ENCODE measurements around the gene TOM1L1. TPM values are rescaled to one million over a fixed set of nuclear protein-coding genes. Genes with fewer than 3 reads are reported as not detected.

The TOM1L1 gene
- total RNA-seq, 1 experiment from 2014 or later: 44.6 TPM

DNA sequence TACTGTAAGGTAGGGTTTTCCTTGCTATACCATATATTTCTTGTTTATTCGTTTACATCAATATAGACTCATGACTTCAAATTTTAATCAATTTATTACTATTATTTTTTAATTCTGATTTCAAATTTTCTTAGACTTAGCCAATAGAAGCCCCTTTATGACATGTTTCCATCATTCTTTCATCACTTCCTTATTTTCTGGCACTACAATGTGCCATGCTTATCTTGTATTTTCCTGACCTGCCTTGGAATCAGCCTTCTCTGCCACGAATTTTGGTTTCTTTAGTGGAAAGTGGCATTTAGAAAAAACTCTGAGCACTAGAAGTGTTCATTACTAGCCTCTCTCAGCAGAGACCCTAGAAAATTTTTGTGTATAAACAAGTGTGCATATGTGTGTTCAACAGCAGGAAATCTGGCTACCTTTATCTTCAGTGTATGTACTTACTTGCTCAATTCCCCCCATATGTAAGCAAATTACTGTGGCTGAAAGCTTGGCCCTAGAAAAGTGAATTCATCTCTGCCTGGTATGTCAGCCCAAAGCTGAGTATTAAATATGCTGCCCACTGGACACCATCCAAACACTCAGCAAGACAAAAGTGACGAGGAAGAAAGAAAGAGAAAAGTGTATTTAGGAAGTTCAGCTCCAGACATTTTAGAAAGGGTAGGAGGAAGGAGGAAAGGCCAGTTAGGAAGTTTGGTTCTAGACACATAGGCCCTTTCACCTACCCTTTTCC, 71.9 kb downstream of the TOM1L1 start:
- Histone ChIP-seq H4K5ac (ENCODE audit: insufficient read length, low read depth, low read length) (no peak overlapping the region), H3K56ac (ENCODE audit: insufficient read length, low read depth, low read length) (no peak overlapping the region), H3K79me1 (ENCODE audit: insufficient read depth, low read depth, low read length, poor library complexity, severe bottlenecking) (no peaks in the 10 kb centered on the region), H3K4me1 (ENCODE audit: insufficient read depth, low read length) (no peaks in the 10 kb centered on the region), H3K9me3 (ENCODE audit: control insufficient read depth, low read depth, low read length) (no peaks in the 10 kb centered on the region), H3T11ph (ENCODE audit: low read length) (no peak overlapping the region), H2AK5ac (ENCODE audit: insufficient read length, low read length) (no peak overlapping the region), H2BK15ac (ENCODE audit: low read depth, low read length) (no peak overlapping the region), H3K79me2 (ENCODE audit: insufficient read depth, low read length) (peaks cover 10% of the 10 kb centered on the region; the same call in 1 of the 2 replicates), H4K91ac (ENCODE audit: insufficient read length, low read depth, low read length) (no peak overlapping the region), H3K18ac (ENCODE audit: insufficient read length, low read depth, low read length) (no peak overlapping the region), H2BK20ac (ENCODE audit: low read depth, low read length, poor library complexity, severe bottlenecking) (no peak overlapping the region), H2BK5ac (ENCODE audit: insufficient read length, low read length) (no peak overlapping the region), H3K4ac (ENCODE audit: low read depth, low read length) (no peak overlapping the region), H4K20me1 (ENCODE audit: control insufficient read depth, insufficient read depth, insufficient read length) (no peaks in the 10 kb centered on the region), H3K9ac (ENCODE audit: extremely low read depth, insufficient read length, low read length) (no peak overlapping the region), H3K23me2 (ENCODE audit: insufficient read length, low read depth, low read length, poor library complexity, severe bottlenecking) (peaks cover 6% of the 10 kb centered on the region), H3K4me2 (ENCODE audit: insufficient read depth, insufficient read length, low read length) (no peak overlapping the region), H2BK120ac (ENCODE audit: low read depth, low read length, poor library complexity, severe bottlenecking) (no peak overlapping the region), H4K8ac (replicated peaks; ENCODE audit: insufficient read length, low read depth, low read length) (no peak overlapping the region), H3K14ac (ENCODE audit: insufficient read depth, low read length) (no peak overlapping the region), H3K23ac (ENCODE audit: insufficient read length, low read depth, low read length) (no peak overlapping the region), H2BK12ac (ENCODE audit: insufficient read length, low read depth, low read length) (no peak overlapping the region), H3K27ac (ENCODE audit: insufficient read length, low read depth, low read length) (no peak overlapping the region), H2AFZ (ENCODE audit: low read length) (no peak overlapping the region), H3K27me3 (ENCODE audit: insufficient read depth, low read length) (no peaks in the 10 kb centered on the region)
- H3K27ac Mint-ChIP-seq: no peak overlapping the region; a peak in 1 of 7 replicates
- no CpG with 5 or more reads among the region's 3 CpGs for WGBS (ENCODE audit: extremely low coverage, insufficient read length, low lambda C conversion rate)
- H3K36me3 Mint-ChIP-seq (ENCODE audit: insufficient read depth in 1 of 3, low read depth in 3 of 3): peaks cover 4 to 14% (median 12%) of the 10 kb centered on the region in 3 experiments; a peak in 6 of 7 replicates
- H3K9me3 Mint-ChIP-seq: peaks cover 0 to 10% of the 10 kb centered on the region in 2 experiments; a peak in 2 of 5 replicates
- peaks cover 0 to 2% of the 10 kb centered on the region in 2 experiments; a peak in 1 of 4 replicates for H3K4me1 Mint-ChIP-seq
- H3K27me3 Mint-ChIP-seq (ENCODE audit: low read depth): no peaks in the 10 kb centered on the region
- DNase-seq: no peak
- TF ChIP-seq, protein P1, sequence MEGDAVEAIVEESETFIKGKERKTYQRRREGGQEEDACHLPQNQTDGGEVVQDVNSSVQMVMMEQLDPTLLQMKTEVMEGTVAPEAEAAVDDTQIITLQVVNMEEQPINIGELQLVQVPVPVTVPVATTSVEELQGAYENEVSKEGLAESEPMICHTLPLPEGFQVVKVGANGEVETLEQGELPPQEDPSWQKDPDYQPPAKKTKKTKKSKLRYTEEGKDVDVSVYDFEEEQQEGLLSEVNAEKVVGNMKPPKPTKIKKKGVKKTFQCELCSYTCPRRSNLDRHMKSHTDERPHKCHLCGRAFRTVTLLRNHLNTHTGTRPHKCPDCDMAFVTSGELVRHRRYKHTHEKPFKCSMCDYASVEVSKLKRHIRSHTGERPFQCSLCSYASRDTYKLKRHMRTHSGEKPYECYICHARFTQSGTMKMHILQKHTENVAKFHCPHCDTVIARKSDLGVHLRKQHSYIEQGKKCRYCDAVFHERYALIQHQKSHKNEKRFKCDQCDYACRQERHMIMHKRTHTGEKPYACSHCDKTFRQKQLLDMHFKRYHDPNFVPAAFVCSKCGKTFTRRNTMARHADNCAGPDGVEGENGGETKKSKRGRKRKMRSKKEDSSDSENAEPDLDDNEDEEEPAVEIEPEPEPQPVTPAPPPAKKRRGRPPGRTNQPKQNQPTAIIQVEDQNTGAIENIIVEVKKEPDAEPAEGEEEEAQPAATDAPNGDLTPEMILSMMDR (conservative IDR thresholded peaks at IDR 0.05): no peak
- no peak overlapping the region for H3K4me3 Mint-ChIP-seq
